Measurements from ENCODE around the gene SNRPB2.
A peak's percentile ranks its signal among the peaks of the same experiment; 100 is the strongest.

The SNRPB2 gene

GRCh38 chr20:16729565-16730460, at the start of gene SNRPB2:
Gene SNRPB2, plus strand, starts transcription at chr20:16730026. Its CDS starts 1,677 bp downstream, at chr20:16731703.
- peak; percentile 87 to 93 for DNase-seq (ENCODE audit: low spot score in 2 of 2)
- Histone ChIP-seq H3K9me3 (no peaks in the 10 kb centered on the region; the same call in 1 of the 2 replicates), H3K4me3 (peak within 1 kb of the TSS; percentile 96), H3K4me1 (peaks cover 7% of the 10 kb centered on the region), H3K27me3 (ENCODE audit: low read depth) (peaks cover 10% of the 10 kb centered on the region), H3K36me3 (replicated peaks) (peaks cover 21% of the 10 kb centered on the region)
- in situ Hi-C loops (cut with MboI; ENCODE audit: low sequenced_read_pairs) = no loop called here

GRCh38 chr20:16684416-16684815, 45.4 kb upstream of the SNRPB2 start:
- DNase-seq (ENCODE audit: low spot score in 2 of 2) = no peak
- in situ Hi-C loops (cut with MboI; ENCODE audit: low sequenced_read_pairs) = no loop called here
- Histone ChIP-seq H3K36me3 (replicated peaks) (no peaks in the 10 kb centered on the region), H3K27me3 (ENCODE audit: low read depth) (no peaks in the 10 kb centered on the region), H3K4me1 (no peaks in the 10 kb centered on the region), H3K4me3 (no peak overlapping the region), H3K9me3 (no peaks in the 10 kb centered on the region)

- H3K27me3 ChIP-seq (ENCODE audit: low read depth) = no peaks in the 10 kb centered on the region
- no peak for DNase-seq (ENCODE audit: low spot score in 2 of 2)
- in situ Hi-C loops (cut with MboI; ENCODE audit: low sequenced_read_pairs) = no loop called here
- no peaks in the 10 kb centered on the region for H3K4me1 ChIP-seq
- H3K4me3 ChIP-seq = no peak overlapping the region
- no peaks in the 10 kb centered on the region for H3K36me3 ChIP-seq (replicated peaks)
- H3K9me3 ChIP-seq = no peaks in the 10 kb centered on the region
Observed at GRCh38 chr20:16689906-16690305, 39.9 kb upstream of the SNRPB2 start.

- H3K36me3 ChIP-seq (replicated peaks) = no peaks in the 10 kb centered on the region
- no peak overlapping the region for H3K4me3 ChIP-seq
- DNase-seq (ENCODE audit: low spot score in 2 of 2) = no peak
- H3K9me3 ChIP-seq = no peaks in the 10 kb centered on the region
- in situ Hi-C loops (cut with MboI; ENCODE audit: low sequenced_read_pairs) = no loop called here
- H3K4me1 ChIP-seq = no peaks in the 10 kb centered on the region
- H3K27me3 ChIP-seq (ENCODE audit: low read depth) = no peaks in the 10 kb centered on the region
Observed at GRCh38 chr20:16691381-16691780, 38.4 kb upstream of the SNRPB2 start.

- Histone ChIP-seq H3K4me3 (no peak overlapping the region), H3K9me3 (no peaks in the 10 kb centered on the region), H3K27me3 (ENCODE audit: low read depth) (no peaks in the 10 kb centered on the region), H3K36me3 (replicated peaks) (no peaks in the 10 kb centered on the region), H3K4me1 (no peaks in the 10 kb centered on the region)
- no peak for DNase-seq (ENCODE audit: low spot score in 2 of 2)
- in situ Hi-C loops (cut with MboI; ENCODE audit: low sequenced_read_pairs) = no loop called here
Observed at GRCh38 chr20:16692009-16692408, 37.8 kb upstream of the SNRPB2 start.

- no peaks in the 10 kb centered on the region for H3K27me3 ChIP-seq (ENCODE audit: low read depth)
- in situ Hi-C loops (cut with MboI; ENCODE audit: low sequenced_read_pairs) = no loop called here
- DNase-seq (ENCODE audit: low spot score in 2 of 2) = no peak
- H3K4me3 ChIP-seq = no peak overlapping the region
- H3K9me3 ChIP-seq = no peaks in the 10 kb centered on the region
- no peaks in the 10 kb centered on the region for H3K4me1 ChIP-seq
- no peaks in the 10 kb centered on the region for H3K36me3 ChIP-seq (replicated peaks)
Observed at GRCh38 chr20:16692442-16692841, 37.4 kb upstream of the SNRPB2 start.

GRCh38 chr20:16693278-16693677, 36.5 kb upstream of the SNRPB2 start:
- Histone ChIP-seq H3K27me3 (ENCODE audit: low read depth) (no peaks in the 10 kb centered on the region), H3K36me3 (replicated peaks) (no peaks in the 10 kb centered on the region), H3K9me3 (no peaks in the 10 kb centered on the region), H3K4me3 (no peak overlapping the region), H3K4me1 (no peaks in the 10 kb centered on the region)
- in situ Hi-C loops (cut with MboI; ENCODE audit: low sequenced_read_pairs) = no loop called here
- no peak for DNase-seq (ENCODE audit: low spot score in 2 of 2)

GRCh38 chr20:16694161-16694560, 35.7 kb upstream of the SNRPB2 start:
- in situ Hi-C loops (cut with MboI; ENCODE audit: low sequenced_read_pairs) = no loop called here
- no peaks in the 10 kb centered on the region for H3K4me1 ChIP-seq

GRCh38 chr20:16695628-16696027, 34.2 kb upstream of the SNRPB2 start:
- Histone ChIP-seq H3K4me3 (no peak overlapping the region), H3K27me3 (ENCODE audit: low read depth) (no peaks in the 10 kb centered on the region), H3K4me1 (no peaks in the 10 kb centered on the region), H3K36me3 (replicated peaks) (no peaks in the 10 kb centered on the region), H3K9me3 (no peaks in the 10 kb centered on the region)
- in situ Hi-C loops (cut with MboI; ENCODE audit: low sequenced_read_pairs) = no loop called here
- DNase-seq (ENCODE audit: low spot score in 2 of 2) = no peak

More at GRCh38 chr20:16694161-16694560, 35.7 kb upstream of the SNRPB2 start:
- Histone ChIP-seq H3K36me3 (replicated peaks) (no peaks in the 10 kb centered on the region), H3K9me3 (no peaks in the 10 kb centered on the region), H3K4me3 (no peak overlapping the region), H3K27me3 (ENCODE audit: low read depth) (no peaks in the 10 kb centered on the region)
- no peak for DNase-seq (ENCODE audit: low spot score in 2 of 2)

- no peaks in the 10 kb centered on the region for H3K36me3 ChIP-seq (replicated peaks)
- no peaks in the 10 kb centered on the region for H3K9me3 ChIP-seq
- H3K27me3 ChIP-seq (ENCODE audit: low read depth) = no peaks in the 10 kb centered on the region
- DNase-seq (ENCODE audit: low spot score in 2 of 2) = no peak
- in situ Hi-C loops (cut with MboI; ENCODE audit: low sequenced_read_pairs) = no loop called here
- H3K4me3 ChIP-seq = no peak overlapping the region
- H3K4me1 ChIP-seq = no peaks in the 10 kb centered on the region
Observed at GRCh38 chr20:16699293-16699692, 30.5 kb upstream of the SNRPB2 start.

- DNase-seq (ENCODE audit: low spot score in 2 of 2) = peak in 1 of 2 experiments; percentile 8
- Histone ChIP-seq H3K4me1 (no peaks in the 10 kb centered on the region), H3K4me3 (no peak overlapping the region), H3K27me3 (ENCODE audit: low read depth) (no peaks in the 10 kb centered on the region), H3K9me3 (no peaks in the 10 kb centered on the region), H3K36me3 (replicated peaks) (no peaks in the 10 kb centered on the region)
- in situ Hi-C loops (cut with MboI; ENCODE audit: low sequenced_read_pairs) = no loop called here
Observed at GRCh38 chr20:16701296-16701695, 28.5 kb upstream of the SNRPB2 start.

GRCh38 chr20:16703570-16703969, 26.3 kb upstream of the SNRPB2 start:
- H3K36me3 ChIP-seq (replicated peaks) = no peaks in the 10 kb centered on the region
- no peak for DNase-seq (ENCODE audit: low spot score in 2 of 2)
- no peaks in the 10 kb centered on the region for H3K4me1 ChIP-seq
- in situ Hi-C loops (cut with MboI; ENCODE audit: low sequenced_read_pairs) = no loop called here
- H3K27me3 ChIP-seq (ENCODE audit: low read depth) = no peaks in the 10 kb centered on the region
- no peak overlapping the region for H3K4me3 ChIP-seq
- H3K9me3 ChIP-seq = no peaks in the 10 kb centered on the region

GRCh38 chr20:16707674-16708073, 22.2 kb upstream of the SNRPB2 start:
- peaks cover 6% of the 10 kb centered on the region for H3K27me3 ChIP-seq (ENCODE audit: low read depth)

GRCh38 chr20:16708602-16709001, 21.2 kb upstream of the SNRPB2 start:
- H3K27me3 ChIP-seq (ENCODE audit: low read depth) = peaks cover 6% of the 10 kb centered on the region
- no peak overlapping the region for H3K4me3 ChIP-seq
- no peaks in the 10 kb centered on the region for H3K4me1 ChIP-seq
- in situ Hi-C loops (cut with MboI; ENCODE audit: low sequenced_read_pairs) = no loop called here
- no peak for DNase-seq (ENCODE audit: low spot score in 2 of 2)
- no peaks in the 10 kb centered on the region for H3K9me3 ChIP-seq
- H3K36me3 ChIP-seq (replicated peaks) = no peaks in the 10 kb centered on the region

More at GRCh38 chr20:16707674-16708073, 22.2 kb upstream of the SNRPB2 start:
- DNase-seq (ENCODE audit: low spot score in 2 of 2) = no peak
- H3K4me3 ChIP-seq = no peak overlapping the region
- H3K4me1 ChIP-seq = no peaks in the 10 kb centered on the region
- in situ Hi-C loops (cut with MboI; ENCODE audit: low sequenced_read_pairs) = no loop called here
- no peaks in the 10 kb centered on the region for H3K36me3 ChIP-seq (replicated peaks)
- no peaks in the 10 kb centered on the region for H3K9me3 ChIP-seq

Measured in HAP-1 (cell line).